GM08714 (cell line): ENCODE measurements around the gene ZNF18.
"Not testable (repeated sequence)": the region's sequence is repeated elsewhere in the genome, so short reads cannot be mapped to it uniquely, and the experiment has no call there.

ENCODE experiments used
- H3K4me3 ChIP-seq: fragments of 200-500 bp; sonication (Bioruptor generic); 2 replicates; pipeline ENCODE4 v1.5.1; 2014; ENCODE audit warnings: mild to moderate bottlenecking, low read length, inconsistent platforms
- ZNF274 ChIP-seq: IDR thresholded peaks from 2 replicates; pipeline ENCODE4 v1.6.1; 2012; ENCODE audit warnings: mild to moderate bottlenecking, low read depth, low read length

The ZNF18 gene

GRCh38 chr17:12007466-12007865 lies 10.2 kb upstream of the ZNF18 start:
- no peak overlapping the region for H3K4me3 ChIP-seq
- TF ChIP-seq ZNF274, result no peak

- H3K4me3 ChIP-seq, result no peak overlapping the region
- TF ChIP-seq ZNF274, result no peak
Observed at GRCh38 chr17:11999696-12000095, 2.4 kb upstream of the ZNF18 start.

- no peak for TF ChIP-seq ZNF274
- peak overlapping the region; percentile 68; the same call in 1 of the 2 replicates for H3K4me3 ChIP-seq
Observed at GRCh38 chr17:11997972-11998233, 628 bp upstream of the ZNF18 start.

- peak overlapping the region; percentile 74 for H3K4me3 ChIP-seq
- TF ChIP-seq ZNF274, result no peak
Observed at GRCh38 chr17:11996722-11997146, 541 bp downstream of the ZNF18 start.

- TF ChIP-seq ZNF274, result no peak
- H3K4me3 ChIP-seq, result no peak overlapping the region
Observed at GRCh38 chr17:11991461-11991860, 5.8 kb downstream of the ZNF18 start.

- no peak for TF ChIP-seq ZNF274
- H3K4me3 ChIP-seq, result no peak overlapping the region
Observed at GRCh38 chr17:11990363-11990983, 6.8 kb downstream of the ZNF18 start.

GRCh38 chr17:11986942-11987329 lies 10.3 kb downstream of the ZNF18 start:
- H3K4me3 ChIP-seq, result no peak overlapping the region

GRCh38 chr17:11986179-11986941 lies 10.9 kb downstream of the ZNF18 start:
- no peak overlapping the region for H3K4me3 ChIP-seq
- TF ChIP-seq ZNF274, result no peak

More at GRCh38 chr17:11986942-11987329, 10.3 kb downstream of the ZNF18 start:
- no peak for TF ChIP-seq ZNF274

- H3K4me3 ChIP-seq, result no peak overlapping the region
- no peak for TF ChIP-seq ZNF274
Observed at GRCh38 chr17:11981862-11982261, 15.4 kb downstream of the ZNF18 start.

GRCh38 chr17:11980813-11981212 lies 16.5 kb downstream of the ZNF18 start:
- H3K4me3 ChIP-seq, result no peak overlapping the region
- no peak for TF ChIP-seq ZNF274

- H3K4me3 ChIP-seq, result no peak overlapping the region
- no peak for TF ChIP-seq ZNF274
Observed at GRCh38 chr17:11979795-11980194, 17.5 kb downstream of the ZNF18 start.

- H3K4me3 ChIP-seq, result not testable (repeated sequence)
Observed at GRCh38 chr17:11972741-11973140, 24.5 kb downstream of the ZNF18 start.

GRCh38 chr17:11969565-11969964 lies 27.7 kb downstream of the ZNF18 start:
- no peak overlapping the region for H3K4me3 ChIP-seq
- no peak for TF ChIP-seq ZNF274

GRCh38 chr17:11954936-11955335 lies 42.3 kb downstream of the ZNF18 start:
- H3K4me3 ChIP-seq, result no peak overlapping the region
- TF ChIP-seq ZNF274, result no peak

GRCh38 chr17:11953924-11954323 lies 43.4 kb downstream of the ZNF18 start:
- TF ChIP-seq ZNF274, result no peak
- H3K4me3 ChIP-seq, result no peak overlapping the region

GRCh38 chr17:11952610-11953009 lies 44.7 kb downstream of the ZNF18 start:
- H3K4me3 ChIP-seq, result no peak overlapping the region
- TF ChIP-seq ZNF274, result no peak
